BE2C (cell line): ENCODE results near the gene NUP205.

ENCODE experiments used
- DNase-seq: peaks from one replicate; pipeline ENCODE4 v3.0.0-alpha.2; 2020
- H3K27me3 ChIP-seq: fragments of 250-450 bp; sonication (Bioruptor Pico); 2 replicates; pipeline ENCODE4 v1.5.1; 2020; ENCODE audit warnings: mild to moderate bottlenecking
- H3K36me3 ChIP-seq: fragments of 250-450 bp; sonication (Bioruptor Pico); 2 replicates; pipeline ENCODE4 v1.5.1; 2020; ENCODE audit warnings: mild to moderate bottlenecking
- H3K4me1 ChIP-seq: fragments of 250-450 bp; sonication (Bioruptor Pico); 2 replicates; pipeline ENCODE4 v1.5.1; 2020
- H3K4me3 ChIP-seq: 2 replicates; pipeline ENCODE4 v1.5.1; 2011; ENCODE audit warnings: low read depth, low read length
- H3K9me3 ChIP-seq: fragments of 250-450 bp; sonication (Bioruptor Pico); 2 replicates; pipeline ENCODE4 v1.5.1; 2020
- CTCF ChIP-seq: IDR thresholded peaks from 2 replicates; pipeline ENCODE4 v1.5.1; 2012; ENCODE audit warnings: mild to moderate bottlenecking, low read depth, low read length

Gene NUP205

GRCh38 chr7:135537453-135537852 lies 20.3 kb upstream of the NUP205 start:
- no peak for TF ChIP-seq CTCF
- Histone ChIP-seq H3K27me3 (no peaks in the 10 kb centered on the region), H3K36me3 (no peaks in the 10 kb centered on the region), H3K4me3 (no peak overlapping the region), H3K4me1 (no peaks in the 10 kb centered on the region), H3K9me3 (no peaks in the 10 kb centered on the region)
- no peak for DNase-seq

- no peaks in the 10 kb centered on the region for H3K36me3 ChIP-seq
- H3K9me3 ChIP-seq = no peaks in the 10 kb centered on the region
- no peak for DNase-seq
- no peaks in the 10 kb centered on the region for H3K27me3 ChIP-seq
- no peak for TF ChIP-seq CTCF
- no peak overlapping the region for H3K4me3 ChIP-seq
- no peaks in the 10 kb centered on the region for H3K4me1 ChIP-seq
These were observed 19.8 kb upstream of the NUP205 start for GRCh38 chr7:135537905-135538304.

DNA sequence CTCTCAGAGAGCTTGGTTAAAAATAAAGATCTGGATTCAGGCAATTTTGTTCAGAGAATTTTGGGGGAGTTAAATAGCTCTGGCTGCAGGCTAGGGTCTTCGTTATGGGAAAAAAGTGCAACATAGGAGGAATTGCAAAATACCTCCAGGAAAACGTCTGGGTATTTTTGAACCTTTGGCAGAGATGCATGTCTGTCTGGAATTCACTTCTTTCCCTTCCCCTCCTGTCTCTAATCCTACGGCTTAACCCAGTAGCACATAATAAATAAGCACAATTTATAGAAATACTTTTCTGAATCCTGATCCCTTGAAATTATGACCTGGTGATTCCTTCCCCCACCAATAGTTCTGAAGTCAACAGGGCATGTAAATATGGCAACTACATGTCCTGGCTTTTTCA lies 19.3 kb upstream of the NUP205 start:
- no peak for DNase-seq
- TF ChIP-seq CTCF = no peak
- Histone ChIP-seq H3K4me3 (no peak overlapping the region), H3K36me3 (no peaks in the 10 kb centered on the region), H3K9me3 (no peaks in the 10 kb centered on the region), H3K4me1 (no peaks in the 10 kb centered on the region), H3K27me3 (no peaks in the 10 kb centered on the region)

- Histone ChIP-seq H3K27me3 (no peaks in the 10 kb centered on the region), H3K9me3 (no peaks in the 10 kb centered on the region), H3K4me1 (no peaks in the 10 kb centered on the region), H3K4me3 (no peak overlapping the region), H3K36me3 (no peaks in the 10 kb centered on the region)
- no peak for DNase-seq
- TF ChIP-seq CTCF = no peak
These were observed 18.1 kb upstream of the NUP205 start for GRCh38 chr7:135539629-135540028.

DNA sequence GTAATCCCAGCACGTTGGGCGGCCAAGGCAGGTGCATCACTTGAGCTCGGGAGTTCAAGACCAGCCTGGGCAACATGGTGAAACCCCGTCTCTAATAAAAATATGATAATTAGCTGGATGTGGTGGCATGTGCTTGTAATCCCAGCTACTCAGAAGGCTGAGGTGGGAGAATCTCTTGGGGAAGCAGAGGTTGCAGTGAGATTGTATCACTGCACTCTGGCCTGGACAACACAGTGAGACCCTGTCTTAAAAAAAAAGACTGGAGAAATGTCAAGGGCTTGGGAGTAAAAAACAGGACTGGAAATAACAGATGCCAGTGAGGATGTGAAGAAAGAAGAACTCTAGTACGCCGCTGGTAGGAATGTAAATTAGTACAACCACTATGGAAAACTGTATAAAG lies 16.7 kb upstream of the NUP205 start:
- TF ChIP-seq CTCF = no peak
- no peaks in the 10 kb centered on the region for H3K4me1 ChIP-seq
- H3K4me3 ChIP-seq = no peak overlapping the region
- DNase-seq = no peak
- H3K36me3 ChIP-seq = no peaks in the 10 kb centered on the region
- no peaks in the 10 kb centered on the region for H3K9me3 ChIP-seq
- H3K27me3 ChIP-seq = no peaks in the 10 kb centered on the region

GRCh38 chr7:135550196-135550595 lies 7.5 kb upstream of the NUP205 start:
- Histone ChIP-seq H3K9me3 (no peaks in the 10 kb centered on the region), H3K36me3 (no peaks in the 10 kb centered on the region), H3K4me3 (no peak overlapping the region), H3K4me1 (no peaks in the 10 kb centered on the region), H3K27me3 (no peaks in the 10 kb centered on the region)
- TF ChIP-seq CTCF = no peak
- no peak for DNase-seq
